T-helper 22 cell (primary cell): ENCODE data around the gene SFXN3.
A peak's percentile ranks its signal among the peaks of the same experiment; 100 is the strongest.

ENCODE experiments used
- DNase-seq: peaks from one replicate; pipeline ENCODE4 v3.0.0-alpha.2; 2020; ENCODE audit warnings: low read depth

SFXN3 gene

GRCh38 chr10:101035916-101036702, 5.1 kb downstream of the SFXN3 start:
- no peak for DNase-seq

- no peak for DNase-seq
These were observed 5.7 kb downstream of the SFXN3 start for GRCh38 chr10:101036726-101037125.

GRCh38 chr10:101038484-101038883, 7.5 kb downstream of the SFXN3 start:
- no peak for DNase-seq

- DNase-seq, result no peak
These were observed 9.0 kb downstream of the SFXN3 start for GRCh38 chr10:101040061-101040460.

GRCh38 chr10:101040851-101041250, 9.8 kb downstream of the SFXN3 start:
- no peak for DNase-seq

- DNase-seq, result peak; percentile 37
These were observed 10.3 kb downstream of the SFXN3 start for GRCh38 chr10:101041252-101041761.

GRCh38 chr10:101042118-101042517, 11.1 kb downstream of the SFXN3 start:
- no peak for DNase-seq

GRCh38 chr10:101042667-101043362, 11.8 kb downstream of the SFXN3 start:
- DNase-seq, result peak; percentile 65

- DNase-seq, result no peak
These were observed 12.3 kb downstream of the SFXN3 start for GRCh38 chr10:101043363-101043707.

- DNase-seq, result no peak
These were observed 13.1 kb downstream of the SFXN3 start for GRCh38 chr10:101044117-101044516.

- DNase-seq, result no peak
These were observed 15.6 kb downstream of the SFXN3 start for GRCh38 chr10:101046332-101047238.

GRCh38 chr10:101047268-101047667, 16.2 kb downstream of the SFXN3 start:
- DNase-seq, result no peak

GRCh38 chr10:101047961-101048892, 17.2 kb downstream of the SFXN3 start:
- DNase-seq, result no peak

GRCh38 chr10:101050208-101051069, 19.4 kb downstream of the SFXN3 start:
- DNase-seq, result peak; percentile 53

GRCh38 chr10:101052285-101052684, 21.3 kb downstream of the SFXN3 start:
- no peak for DNase-seq

- DNase-seq, result no peak
These were observed 22.5 kb downstream of the SFXN3 start for GRCh38 chr10:101053516-101053915.

- DNase-seq, result no peak
These were observed 23.3 kb downstream of the SFXN3 start for GRCh38 chr10:101054351-101054750.

- no peak for DNase-seq
These were observed 23.8 kb downstream of the SFXN3 start for GRCh38 chr10:101054876-101055275.

GRCh38 chr10:101055411-101055810, 24.4 kb downstream of the SFXN3 start:
- no peak for DNase-seq
